Neutrophil (primary cell): Measurements from ENCODE around the gene CHORDC1.
"Not testable (repeated sequence)": the region's sequence is repeated elsewhere in the genome, so short reads cannot be mapped to it uniquely, and the experiment has no call there.

Experiments
- H3K27ac ChIP-seq: fragments of 200-600 bp; sonication (generic); 2 replicates; pipeline ENCODE4 v1.5.1; 2016; ENCODE audit warnings: mild to moderate bottlenecking, moderate library complexity
- H3K27me3 ChIP-seq: fragments of 200-600 bp; sonication (generic); 2 replicates; pipeline ENCODE4 v1.6.0; 2016; ENCODE audit warnings: mild to moderate bottlenecking
- H3K36me3 ChIP-seq: fragments of 200-600 bp; sonication (generic); 2 replicates; pipeline ENCODE4 v1.5.1; 2017
- H3K4me1 ChIP-seq, 2 experiments: fragments of 200-600 bp in 1 of 2; sonication (generic) in 1 of 2; 1 replicate in 1 of 2; 2 replicates in 1 of 2; pipeline versions ENCODE4 v1.5.1 to v1.6.1; 2013 to 2016; ENCODE audit warnings: low read depth in 1 of 2, low read length in 1 of 2, mild to moderate bottlenecking in 1 of 2, moderate library complexity in 1 of 2; ENCODE audit not compliant: control insufficient read depth in 1 of 2, insufficient read depth in 1 of 2
- H3K4me3 ChIP-seq, 2 experiments: fragments of 200-600 bp in 1 of 2; sonication (generic) in 1 of 2; 1 replicate in 1 of 2; 2 replicates in 1 of 2; pipeline ENCODE4 v1.5.1; 2013 to 2016; ENCODE audit warnings: low read depth in 1 of 2, low read length in 1 of 2, mild to moderate bottlenecking in 1 of 2, moderate library complexity in 1 of 2
- H3K9me3 ChIP-seq: fragments of 200-600 bp; sonication (generic); 2 replicates; pipeline ENCODE4 v1.5.1; 2016
- TF ChIP-seq, protein P1 (sequence below): fragments of 200-600 bp; sonication (generic); IDR thresholded peaks from 2 replicates; pipeline ENCODE4 v1.5.1; 2016; ENCODE audit warnings: antibody characterized with exemption

The CHORDC1 gene

GRCh38 chr11:90179923-90180322 is 42.9 kb downstream of the CHORDC1 start:
- Histone ChIP-seq H3K27ac (no peak overlapping the region), H3K36me3 (no peaks in the 10 kb centered on the region), H3K4me1 (no peaks in the 10 kb centered on the region), H3K27me3 (no peaks in the 10 kb centered on the region), H3K4me3 (no peak overlapping the region), H3K9me3 (no peaks in the 10 kb centered on the region)
- TF ChIP-seq, protein P1, sequence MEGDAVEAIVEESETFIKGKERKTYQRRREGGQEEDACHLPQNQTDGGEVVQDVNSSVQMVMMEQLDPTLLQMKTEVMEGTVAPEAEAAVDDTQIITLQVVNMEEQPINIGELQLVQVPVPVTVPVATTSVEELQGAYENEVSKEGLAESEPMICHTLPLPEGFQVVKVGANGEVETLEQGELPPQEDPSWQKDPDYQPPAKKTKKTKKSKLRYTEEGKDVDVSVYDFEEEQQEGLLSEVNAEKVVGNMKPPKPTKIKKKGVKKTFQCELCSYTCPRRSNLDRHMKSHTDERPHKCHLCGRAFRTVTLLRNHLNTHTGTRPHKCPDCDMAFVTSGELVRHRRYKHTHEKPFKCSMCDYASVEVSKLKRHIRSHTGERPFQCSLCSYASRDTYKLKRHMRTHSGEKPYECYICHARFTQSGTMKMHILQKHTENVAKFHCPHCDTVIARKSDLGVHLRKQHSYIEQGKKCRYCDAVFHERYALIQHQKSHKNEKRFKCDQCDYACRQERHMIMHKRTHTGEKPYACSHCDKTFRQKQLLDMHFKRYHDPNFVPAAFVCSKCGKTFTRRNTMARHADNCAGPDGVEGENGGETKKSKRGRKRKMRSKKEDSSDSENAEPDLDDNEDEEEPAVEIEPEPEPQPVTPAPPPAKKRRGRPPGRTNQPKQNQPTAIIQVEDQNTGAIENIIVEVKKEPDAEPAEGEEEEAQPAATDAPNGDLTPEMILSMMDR: no peak

GRCh38 chr11:90178751-90179150 is 44.1 kb downstream of the CHORDC1 start:
- no peaks in the 10 kb centered on the region for H3K27me3 ChIP-seq
- no peak overlapping the region for H3K27ac ChIP-seq
- H3K9me3 ChIP-seq: no peaks in the 10 kb centered on the region
- TF ChIP-seq, protein P1: no peak
- no peaks in the 10 kb centered on the region for H3K36me3 ChIP-seq
- no peaks in the 10 kb centered on the region for H3K4me1 ChIP-seq
- H3K4me3 ChIP-seq: no peak overlapping the region

- Histone ChIP-seq H3K27me3 (no peaks in the 10 kb centered on the region), H3K36me3 (no peaks in the 10 kb centered on the region), H3K27ac (no peak overlapping the region), H3K9me3 (no peaks in the 10 kb centered on the region), H3K4me3 (no peak overlapping the region), H3K4me1 (no peaks in the 10 kb centered on the region)
- TF ChIP-seq, protein P1: no peak
These were observed 46.8 kb downstream of the CHORDC1 start for GRCh38 chr11:90176069-90176468.

GRCh38 chr11:90171359-90171758 is 51.5 kb downstream of the CHORDC1 start:
- H3K9me3 ChIP-seq: no peaks in the 10 kb centered on the region
- H3K4me1 ChIP-seq: no peaks in the 10 kb centered on the region
- no peak overlapping the region for H3K4me3 ChIP-seq
- no peak overlapping the region for H3K27ac ChIP-seq
- no peaks in the 10 kb centered on the region for H3K27me3 ChIP-seq
- no peaks in the 10 kb centered on the region for H3K36me3 ChIP-seq
- TF ChIP-seq, protein P1: no peak

DNA sequence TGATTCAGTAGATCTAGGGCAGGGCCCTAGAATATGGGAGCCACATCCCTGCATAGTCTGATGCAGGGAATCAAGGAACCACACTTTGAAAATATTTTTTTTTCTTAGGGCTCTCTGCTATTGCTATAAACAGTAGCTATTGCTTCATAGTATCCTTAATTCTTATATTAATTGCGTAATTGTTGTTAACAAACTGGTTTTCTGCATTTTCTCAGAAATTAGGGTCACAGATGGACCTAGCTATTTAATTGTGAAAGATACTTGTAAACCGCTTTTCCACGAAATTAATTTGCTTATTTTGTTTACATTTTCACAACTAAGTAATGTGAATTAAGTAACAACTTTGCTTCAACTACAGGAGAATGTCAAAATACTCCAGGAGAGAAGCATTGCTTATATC is 54.3 kb downstream of the CHORDC1 start:
- H3K27ac ChIP-seq: no peak overlapping the region
- H3K9me3 ChIP-seq: no peaks in the 10 kb centered on the region
- H3K4me1 ChIP-seq: no peaks in the 10 kb centered on the region
- no peaks in the 10 kb centered on the region for H3K36me3 ChIP-seq
- H3K4me3 ChIP-seq: no peak overlapping the region
- no peaks in the 10 kb centered on the region for H3K27me3 ChIP-seq
- TF ChIP-seq, protein P1: no peak

DNA sequence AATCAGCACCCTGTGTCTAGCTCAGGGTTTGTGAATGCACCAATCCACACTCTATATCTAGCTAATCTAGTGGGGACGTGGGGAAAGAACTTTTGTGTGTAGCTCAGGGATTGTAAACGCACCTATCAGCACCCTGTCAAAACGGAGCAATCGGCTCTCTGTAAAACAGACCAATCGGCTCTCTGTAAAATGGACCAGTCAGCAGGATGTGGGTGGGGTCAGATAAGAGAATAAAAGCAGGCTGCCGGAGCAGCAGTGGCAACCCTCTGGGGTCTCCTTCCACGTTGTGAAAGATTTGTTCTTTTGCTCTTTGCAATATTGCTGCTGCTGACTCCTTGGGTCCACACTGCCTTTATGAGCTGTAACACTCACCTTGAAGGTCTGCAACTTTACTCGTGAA is 55.1 kb downstream of the CHORDC1 start:
- not testable (repeated sequence) for H3K36me3 ChIP-seq, H3K4me3 ChIP-seq, H3K9me3 ChIP-seq, H3K4me1 ChIP-seq, H3K27ac ChIP-seq, H3K27me3 ChIP-seq

DNA sequence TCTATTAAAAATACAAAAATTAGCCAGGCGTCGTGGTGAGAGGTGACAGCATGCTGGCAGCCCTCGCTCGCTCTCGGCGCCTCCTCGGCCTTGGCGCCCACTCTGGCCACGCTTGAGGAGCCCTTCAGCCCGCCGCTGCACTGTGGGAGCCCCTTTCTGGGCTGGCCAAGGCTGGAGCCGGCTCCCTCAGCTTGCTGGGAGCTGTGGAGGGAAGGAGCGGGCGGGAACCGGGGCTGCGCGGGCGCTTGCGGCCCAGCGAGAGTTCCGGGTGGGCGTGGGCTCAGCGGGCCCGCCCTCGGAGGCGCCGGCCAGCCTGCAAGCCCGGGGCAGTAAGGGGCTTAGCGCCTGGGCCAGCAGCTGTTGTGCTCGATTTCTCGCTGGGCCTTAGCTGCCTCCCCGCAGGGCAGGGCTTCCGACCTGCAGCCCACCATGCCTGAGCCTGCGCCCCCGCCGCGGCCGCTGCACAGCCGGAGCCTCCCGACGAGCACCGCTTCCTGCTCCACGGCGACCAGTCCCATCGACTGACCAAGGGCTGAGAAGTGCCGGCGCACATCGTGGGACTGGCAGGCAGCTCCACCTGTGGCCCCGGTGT is 55.8 kb downstream of the CHORDC1 start:
- not testable (repeated sequence) for H3K27me3 ChIP-seq, H3K4me1 ChIP-seq, H3K9me3 ChIP-seq, H3K27ac ChIP-seq, H3K4me3 ChIP-seq, H3K36me3 ChIP-seq
